Stimulated activated CD4-positive, alpha-beta T cell treated with anti-CD3 and anti-CD28 coated beads, Interleukin-2, amount 100 ng/mL, for 4 hours (primary cell): Measurements from ENCODE around the gene DSCAML1.

Experiments used
- DNase-seq: peaks from one replicate; pipeline ENCODE4 v3.0.0-alpha.2; 2020; ENCODE audit warnings: low read depth

DSCAML1 gene

GRCh38 chr11:117488996-117489952 is 307.7 kb downstream of the DSCAML1 start:
- DNase-seq = no peak

- no peak for DNase-seq
These were observed 311.0 kb downstream of the DSCAML1 start for GRCh38 chr11:117486059-117486458.

- DNase-seq = no peak
These were observed 312.9 kb downstream of the DSCAML1 start for GRCh38 chr11:117484156-117484555.

GRCh38 chr11:117483372-117483771 is 313.6 kb downstream of the DSCAML1 start:
- DNase-seq = no peak

- no peak for DNase-seq
These were observed 314.1 kb downstream of the DSCAML1 start for GRCh38 chr11:117482881-117483280.

GRCh38 chr11:117481885-117482284 is 315.1 kb downstream of the DSCAML1 start:
- no peak for DNase-seq

DNA sequence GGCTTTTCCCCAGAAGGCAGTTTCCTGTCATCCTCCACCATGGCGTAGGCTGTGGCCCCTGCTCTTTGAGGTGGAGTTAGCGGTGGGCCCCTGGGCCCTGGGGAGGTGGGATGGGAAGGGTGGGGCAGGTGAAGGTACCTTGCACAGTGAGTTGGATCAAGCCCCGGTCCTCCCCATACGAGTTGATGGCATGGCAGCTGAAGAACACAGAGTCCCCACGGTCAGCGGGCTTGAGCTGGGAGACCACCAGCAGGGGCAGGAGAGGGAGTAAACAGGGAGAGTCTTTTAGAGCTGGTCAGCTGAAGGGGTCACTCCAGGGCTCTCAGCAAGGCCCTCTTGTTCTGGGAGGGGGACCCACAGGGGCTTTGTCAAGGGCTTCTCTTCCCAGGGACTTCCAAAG is 316.0 kb downstream of the DSCAML1 start:
- no peak for DNase-seq

DNA sequence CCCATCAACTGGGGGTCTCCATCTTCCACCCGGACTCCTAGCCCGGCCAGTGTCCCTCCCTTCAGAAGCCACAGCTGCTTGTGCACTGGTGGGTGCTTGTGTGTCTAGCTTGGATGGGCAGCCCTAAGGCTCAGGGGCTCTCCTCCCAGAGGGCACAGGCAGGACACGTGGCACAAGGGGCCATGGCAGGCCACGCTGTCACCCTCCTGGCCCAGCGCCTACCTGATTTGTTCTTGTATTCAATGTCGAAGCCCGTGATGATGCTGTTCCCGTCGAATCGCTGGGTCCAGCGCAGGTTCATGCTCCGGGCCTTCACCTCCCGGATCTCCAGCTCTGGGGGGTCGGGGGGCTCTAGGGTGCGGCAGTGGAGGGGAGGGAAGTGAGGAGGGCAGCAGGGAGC is 316.8 kb downstream of the DSCAML1 start:
- DNase-seq = no peak

DNA sequence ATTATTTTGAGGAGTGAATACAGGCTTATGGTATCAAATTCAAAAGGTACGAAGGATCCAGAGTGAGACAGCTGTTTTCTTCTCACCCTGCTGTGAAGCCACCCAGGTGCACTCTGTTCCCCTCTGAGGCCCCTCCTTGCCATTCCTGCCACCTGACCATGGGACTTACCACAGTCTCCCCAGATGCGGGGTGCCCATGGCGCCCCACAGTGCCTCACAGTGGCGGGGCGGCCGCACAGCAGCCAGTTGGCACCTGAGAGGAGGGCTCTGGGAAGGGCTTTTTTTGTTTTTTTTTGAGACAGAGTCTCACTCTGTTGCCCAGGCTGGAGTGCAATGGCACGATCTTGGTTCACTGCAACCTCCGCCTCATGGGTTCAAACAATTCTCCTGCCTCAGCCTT is 317.6 kb downstream of the DSCAML1 start:
- DNase-seq = no peak

GRCh38 chr11:117478926-117479325 is 318.1 kb downstream of the DSCAML1 start:
- no peak for DNase-seq

DNA sequence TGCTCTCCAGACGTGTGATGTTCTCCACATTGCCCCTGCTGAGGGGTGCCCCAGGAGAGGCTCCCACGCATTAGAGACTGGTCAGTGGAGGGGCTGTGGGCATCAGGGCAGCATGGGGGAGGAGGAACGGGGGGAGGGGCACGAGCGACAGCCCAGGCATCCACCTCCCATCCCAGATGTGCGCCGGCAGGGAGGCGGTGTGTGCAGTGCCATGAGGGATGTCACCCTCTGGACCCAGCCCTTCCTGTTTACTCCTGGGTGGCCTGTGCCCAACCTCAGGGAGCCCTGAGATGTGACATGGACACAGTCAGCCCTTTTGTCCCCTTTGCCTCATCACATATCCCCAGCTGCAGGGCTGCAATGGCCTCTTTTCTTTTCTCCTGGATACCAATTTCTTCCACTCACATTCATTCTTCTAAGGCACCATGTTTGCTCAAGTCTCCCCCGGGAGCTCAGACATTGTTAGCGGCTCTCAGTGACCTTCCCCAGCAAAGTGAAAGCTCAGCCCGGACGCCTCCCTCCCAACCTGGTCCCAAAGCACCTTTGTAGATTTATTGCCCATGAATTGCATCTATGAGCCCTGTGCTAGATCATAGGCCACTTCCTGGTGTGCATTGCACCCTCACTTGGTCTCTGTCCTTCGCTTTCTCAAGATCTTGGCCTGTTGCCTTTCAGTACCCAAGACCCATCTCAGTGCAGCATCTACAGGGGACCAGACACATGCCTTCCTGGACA is 318.7 kb downstream of the DSCAML1 start:
- DNase-seq = no peak

- no peak for DNase-seq
These were observed 319.3 kb downstream of the DSCAML1 start for GRCh38 chr11:117477721-117478120.

- no peak for DNase-seq
These were observed 320.4 kb downstream of the DSCAML1 start for GRCh38 chr11:117476531-117477142.

DNA sequence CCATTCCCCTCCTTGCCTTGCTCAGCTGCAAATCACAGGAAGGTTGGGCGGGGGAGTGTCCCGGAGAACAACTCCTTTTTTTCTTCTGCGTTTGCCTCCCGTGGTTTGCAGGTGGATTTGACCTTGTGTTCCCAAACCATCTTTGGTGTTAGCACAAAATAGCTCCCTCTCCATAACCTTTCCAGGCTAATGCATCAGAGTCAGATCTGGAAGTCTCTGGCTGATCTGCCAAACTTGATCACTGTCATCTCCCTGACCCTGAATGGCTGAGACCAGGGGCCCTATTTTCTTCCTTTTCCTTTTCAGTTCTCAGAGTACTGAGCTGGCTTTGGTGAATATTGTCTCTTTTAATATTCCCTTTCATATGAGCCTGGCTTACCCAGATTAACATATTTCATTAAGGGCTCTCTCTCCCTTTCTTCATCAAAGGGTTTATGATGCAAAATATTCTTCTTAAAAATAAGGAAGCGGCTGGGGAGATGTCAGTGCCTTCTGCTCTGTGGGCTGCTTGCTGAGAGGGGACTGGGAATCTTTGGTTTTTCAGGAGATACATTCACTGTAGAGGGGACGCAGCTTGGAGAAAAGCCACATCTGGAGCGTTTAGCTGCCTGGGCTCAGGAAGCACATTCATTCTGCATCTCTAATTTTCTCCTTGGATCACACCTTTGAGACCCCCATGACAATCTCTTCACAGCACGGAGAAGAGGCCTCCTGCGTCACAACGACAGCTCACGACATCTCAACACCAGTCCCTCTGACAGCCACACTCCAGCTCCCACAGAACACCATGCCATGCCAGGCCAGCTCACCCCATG is 321.1 kb downstream of the DSCAML1 start:
- no peak for DNase-seq

DNA sequence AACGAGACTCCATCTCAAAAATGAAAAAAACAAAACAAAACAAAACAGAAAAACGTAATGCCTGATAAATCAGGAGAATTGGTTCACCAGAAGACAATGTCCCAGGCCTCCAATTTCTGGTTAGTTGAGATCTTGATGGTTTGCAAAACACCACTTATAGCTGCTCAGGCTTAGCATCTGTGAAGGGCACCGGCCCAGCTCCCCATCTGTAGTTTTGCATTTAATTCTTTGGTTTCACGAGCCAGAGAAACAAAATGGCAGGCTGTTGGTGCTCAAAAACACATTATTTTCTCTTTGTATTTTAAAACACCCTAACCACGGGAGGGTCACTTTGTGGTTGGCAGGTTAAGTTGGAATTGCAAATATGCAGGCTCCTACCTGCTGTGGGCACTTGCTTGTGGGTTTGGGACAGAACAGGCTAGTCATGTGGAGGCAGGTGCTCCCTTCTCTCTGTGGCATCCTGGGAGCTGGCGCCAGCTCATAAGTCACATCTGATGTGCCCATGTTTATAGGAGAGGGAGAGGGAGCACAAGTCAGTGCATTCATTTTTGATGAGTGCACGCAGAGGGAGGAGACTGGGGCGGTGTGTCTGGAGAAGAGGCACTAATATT is 323.4 kb downstream of the DSCAML1 start:
- no peak for DNase-seq

GRCh38 chr11:117471776-117472175 is 325.2 kb downstream of the DSCAML1 start:
- DNase-seq = no peak

GRCh38 chr11:117470576-117470975 is 326.4 kb downstream of the DSCAML1 start:
- no peak for DNase-seq

DNA sequence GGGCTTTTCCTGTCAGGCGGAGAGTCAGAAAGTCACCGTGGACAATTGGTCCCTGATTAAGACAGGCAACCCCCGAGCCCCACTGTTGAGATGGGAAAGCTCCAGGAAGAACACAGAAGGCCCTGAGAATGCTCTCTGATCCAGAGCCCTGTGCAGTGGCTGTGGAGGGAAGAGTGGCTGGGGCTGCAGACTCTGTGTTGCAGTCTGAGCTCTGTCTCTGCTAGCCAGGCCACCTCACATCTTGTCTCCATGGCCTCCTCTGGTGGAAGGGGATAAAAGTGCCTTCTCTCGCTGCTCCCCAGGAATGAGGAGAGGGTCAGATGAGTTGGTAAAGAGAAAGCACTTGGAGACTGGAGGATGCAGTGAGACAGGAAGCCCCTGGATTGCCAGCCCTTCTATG is 328.1 kb downstream of the DSCAML1 start:
- no peak for DNase-seq

- no peak for DNase-seq
These were observed 329.2 kb downstream of the DSCAML1 start for GRCh38 chr11:117467770-117468169.

DNA sequence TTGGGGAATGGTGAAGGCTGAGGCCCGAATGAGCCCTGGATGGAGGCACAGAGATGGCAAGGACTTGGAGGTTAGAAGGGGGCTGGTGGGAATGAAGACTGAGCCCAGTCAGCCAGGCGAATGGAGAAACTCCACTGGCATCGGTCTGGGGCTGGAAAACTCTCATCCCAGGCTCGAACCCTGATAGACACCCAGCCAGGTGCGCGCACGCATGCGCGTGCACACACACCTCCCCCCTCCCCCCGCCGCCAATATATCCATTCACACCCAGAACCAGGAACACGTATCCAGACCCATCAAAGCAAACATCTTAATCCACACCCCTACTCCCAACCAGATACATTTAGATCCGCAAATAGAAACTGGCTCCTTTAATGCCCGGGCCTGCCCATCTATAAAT is 330.1 kb downstream of the DSCAML1 start:
- DNase-seq = no peak

DNA sequence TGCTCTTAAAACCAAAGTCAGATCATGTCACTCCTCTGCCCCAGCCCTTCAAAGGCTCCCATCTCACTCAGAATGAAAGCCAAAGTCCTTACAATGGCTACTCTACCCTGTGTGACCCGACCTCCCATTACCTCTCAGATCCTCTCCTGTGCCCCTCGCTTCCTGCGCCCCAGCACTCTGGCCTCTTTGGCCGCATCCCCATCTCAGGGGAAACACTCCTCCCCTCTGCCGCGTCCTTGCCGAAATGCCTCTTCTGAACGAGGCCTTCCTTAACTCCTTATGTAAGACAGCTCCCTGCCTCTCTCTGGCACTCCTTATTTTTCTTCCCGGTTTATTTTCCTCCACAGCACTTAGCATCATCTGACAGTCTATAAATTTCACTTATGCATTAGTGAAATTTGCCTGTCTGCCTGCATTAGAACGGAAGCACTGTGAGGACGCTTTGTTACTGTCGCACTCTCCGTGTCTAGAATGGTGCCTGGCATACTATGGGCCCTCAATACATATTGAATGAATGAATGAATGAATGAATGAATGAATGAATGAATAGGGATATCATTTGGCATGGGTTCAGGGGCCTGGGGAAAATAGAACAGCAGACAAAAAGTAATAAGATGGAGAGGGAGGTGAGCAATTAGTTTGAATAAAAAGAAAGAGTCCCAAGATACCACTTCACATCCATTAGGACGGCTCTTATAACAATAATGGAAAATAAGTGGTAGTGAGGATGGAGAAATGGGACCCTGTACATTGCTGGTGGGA is 331.6 kb downstream of the DSCAML1 start:
- no peak for DNase-seq
